ENCODE data around the gene USP6NL.
A peak's percentile ranks its signal among the peaks of the same experiment; 100 is the strongest.
"Not testable (repeated sequence)": the region's sequence is repeated elsewhere in the genome, so short reads cannot be mapped to it uniquely, and the experiment has no call there.

The USP6NL gene

GRCh38 chr10:11515596-11516430 is 95.6 kb downstream of the USP6NL start:
- DNase-seq, result peak in 4 of 5 experiments; percentile 9 to 67 (median 24)

- no peak for DNase-seq
Observed at GRCh38 chr10:11513727-11514126, 97.7 kb downstream of the USP6NL start.

- no peak for DNase-seq
Observed at GRCh38 chr10:11512596-11512995, 98.9 kb downstream of the USP6NL start.

DNA sequence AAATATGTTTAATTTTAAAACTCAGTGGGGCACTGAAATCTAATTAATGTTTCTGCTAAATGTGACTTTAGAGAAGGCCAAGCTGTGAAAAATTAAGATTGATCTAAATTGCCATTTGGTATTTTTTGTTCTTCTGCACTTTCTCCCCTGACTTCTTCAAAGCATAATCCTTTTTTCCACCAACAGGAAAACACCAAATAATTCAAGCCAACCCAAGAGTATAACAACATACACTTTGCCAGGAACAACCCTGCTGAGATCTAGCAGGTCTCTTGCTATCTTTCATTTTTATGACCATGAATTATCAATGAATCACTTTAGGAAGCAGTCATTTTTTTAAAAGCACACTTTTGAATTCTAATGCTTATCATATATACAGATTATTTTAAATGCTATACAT is 100.1 kb downstream of the USP6NL start:
- DNase-seq, result no peak

GRCh38 chr10:11510736-11511135 is 100.7 kb downstream of the USP6NL start:
- no peak for DNase-seq

DNA sequence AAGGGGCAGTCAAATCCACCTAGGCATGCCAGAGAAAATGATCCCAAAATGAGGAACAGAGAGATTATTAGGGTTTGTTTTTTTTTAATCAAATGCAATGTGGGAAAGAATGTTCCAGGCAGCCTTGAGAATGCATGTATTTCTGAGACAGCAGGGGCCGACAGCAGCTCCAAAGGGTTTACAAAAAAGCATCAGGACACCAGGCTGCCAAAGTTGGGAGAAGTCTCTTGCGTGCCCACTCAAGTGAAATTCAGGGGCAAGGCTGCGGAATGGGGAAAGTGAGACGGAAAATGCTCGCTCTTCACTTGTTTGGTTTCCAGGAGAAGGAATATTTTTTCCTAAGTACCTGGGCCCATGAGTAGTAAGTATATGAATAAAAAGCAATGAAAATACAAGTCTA is 101.2 kb downstream of the USP6NL start:
- no peak for DNase-seq

- DNase-seq, result no peak
Observed at GRCh38 chr10:11509036-11509435, 102.4 kb downstream of the USP6NL start.

GRCh38 chr10:11506247-11506789 is 105.1 kb downstream of the USP6NL start:
- no peak for DNase-seq

DNA sequence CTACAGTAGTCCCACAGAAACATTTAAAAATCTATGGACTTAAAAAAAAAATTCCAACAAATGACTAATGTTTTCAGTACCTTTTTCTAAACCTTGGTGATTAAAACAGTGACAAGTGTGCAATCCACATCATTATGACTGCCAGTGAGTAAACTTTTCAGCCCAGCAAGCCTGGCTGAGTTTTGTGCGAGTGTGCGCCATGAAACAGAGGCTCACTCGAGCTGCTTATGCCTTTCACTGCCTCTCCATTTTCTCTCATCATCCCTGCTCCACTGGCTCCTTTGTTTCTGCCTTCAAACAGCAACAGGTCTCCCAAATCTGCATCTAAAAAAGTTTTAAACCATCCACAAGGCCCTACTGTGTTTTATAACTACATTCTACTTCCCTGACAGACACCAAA is 105.8 kb downstream of the USP6NL start:
- no peak for DNase-seq

DNA sequence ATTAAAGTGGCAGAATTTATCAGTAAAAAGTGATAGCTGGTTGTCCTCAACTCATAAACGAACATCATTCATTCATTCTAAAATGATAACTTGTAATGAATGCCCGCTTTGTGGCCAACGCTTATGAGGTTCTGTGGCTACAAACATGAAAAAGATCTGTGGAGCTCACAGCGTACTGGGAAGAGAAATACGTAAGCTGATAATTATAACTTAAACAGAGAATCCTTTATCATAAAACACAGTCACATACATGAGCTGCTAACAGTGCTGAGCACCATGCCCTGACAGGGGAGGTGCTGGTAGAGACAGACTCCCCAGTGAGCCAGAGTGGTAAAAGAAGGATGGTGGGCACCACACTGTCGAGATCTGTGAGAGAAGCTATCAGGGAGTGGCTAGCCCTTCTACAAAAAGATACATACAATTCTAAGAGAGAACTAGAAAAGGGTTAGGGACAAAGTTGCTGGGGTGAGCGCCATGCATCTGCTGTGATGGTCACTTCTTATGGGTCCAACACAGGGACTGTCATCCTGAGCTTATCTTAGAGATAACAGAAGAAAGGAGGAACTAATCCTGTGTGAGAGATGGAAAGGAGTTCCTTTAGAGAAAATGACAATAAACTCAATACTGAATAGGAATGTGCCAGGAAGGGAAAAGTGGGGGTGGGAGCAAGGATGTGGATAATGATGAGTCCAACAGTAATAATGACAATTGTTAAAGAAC is 106.7 kb downstream of the USP6NL start:
- DNase-seq, result no peak

DNA sequence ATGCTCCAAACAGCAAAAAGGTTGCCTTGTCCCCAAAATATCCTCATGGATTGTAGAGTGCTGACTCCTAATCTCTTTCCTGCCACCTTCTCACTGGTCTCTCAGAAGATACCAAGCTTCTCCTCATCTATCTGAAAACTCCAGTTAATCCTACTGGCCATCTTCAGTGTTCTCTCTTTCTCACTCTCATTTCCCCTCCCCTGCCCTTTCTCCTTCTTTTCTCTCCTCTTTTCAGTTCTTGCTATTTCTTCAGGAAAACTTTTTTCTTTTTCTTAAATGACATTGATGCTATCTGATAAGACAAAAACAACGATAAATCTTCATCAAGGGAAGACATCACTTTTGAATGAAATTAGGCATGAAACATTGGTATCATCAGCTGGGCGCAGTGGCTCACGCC is 109.8 kb downstream of the USP6NL start:
- no peak for DNase-seq

DNA sequence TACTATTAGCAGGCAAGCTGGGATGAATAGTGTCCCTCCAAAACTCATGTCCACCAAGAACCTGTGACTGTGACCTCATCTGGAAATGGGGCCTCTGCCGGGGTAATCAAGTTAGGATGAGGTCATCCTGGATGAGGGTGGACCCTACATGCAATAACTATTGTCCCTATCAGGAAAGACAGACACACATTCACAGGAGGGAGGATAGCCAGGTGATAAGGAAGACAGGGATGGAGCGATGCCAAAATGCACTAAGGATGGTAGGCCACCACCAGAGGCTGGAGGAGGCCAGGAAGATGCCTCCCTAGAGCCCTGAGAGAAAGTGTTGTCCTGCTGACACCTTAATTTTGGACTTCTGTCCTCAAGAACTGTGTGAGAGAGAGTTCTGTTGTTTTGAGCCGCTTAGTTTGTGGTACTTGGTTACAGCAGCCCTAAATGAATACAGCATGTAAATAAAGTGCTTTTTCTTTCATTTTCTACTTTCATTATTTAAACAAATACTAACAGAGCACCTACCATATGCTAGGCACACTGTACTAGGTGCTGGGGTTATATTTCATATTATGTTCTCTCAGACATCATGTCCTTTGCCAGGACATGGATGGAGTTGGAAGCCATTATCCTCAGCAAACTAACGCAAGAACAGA is 111.9 kb downstream of the USP6NL start:
- peak in 1 of 5 experiments; percentile 16 for DNase-seq

DNA sequence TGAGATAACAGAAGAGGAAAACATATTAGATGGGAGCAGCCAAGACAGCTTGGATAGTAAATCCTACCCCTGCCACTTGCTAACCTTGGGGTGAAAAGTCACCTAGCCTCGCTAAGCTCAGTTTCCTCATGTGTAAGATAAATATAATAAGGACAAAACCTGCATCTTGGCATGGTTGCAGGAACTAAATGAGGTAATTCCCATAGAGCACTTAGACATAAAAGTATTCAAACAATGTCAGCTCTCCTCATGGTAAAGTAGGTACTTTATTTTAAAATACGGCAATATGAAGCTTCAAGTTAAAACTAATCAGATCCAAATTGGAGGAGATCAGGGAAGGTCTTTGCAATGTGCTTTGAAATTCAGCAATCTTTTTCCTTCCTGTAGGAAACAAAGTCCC is 113.1 kb downstream of the USP6NL start:
- DNase-seq, result no peak

GRCh38 chr10:11494923-11495322 is 116.5 kb downstream of the USP6NL start:
- DNase-seq, result not testable (repeated sequence)

- DNase-seq, result no peak
Observed at GRCh38 chr10:11493646-11494045, 117.8 kb downstream of the USP6NL start.

GRCh38 chr10:11491087-11491486 is 120.4 kb downstream of the USP6NL start:
- DNase-seq, result no peak

DNA sequence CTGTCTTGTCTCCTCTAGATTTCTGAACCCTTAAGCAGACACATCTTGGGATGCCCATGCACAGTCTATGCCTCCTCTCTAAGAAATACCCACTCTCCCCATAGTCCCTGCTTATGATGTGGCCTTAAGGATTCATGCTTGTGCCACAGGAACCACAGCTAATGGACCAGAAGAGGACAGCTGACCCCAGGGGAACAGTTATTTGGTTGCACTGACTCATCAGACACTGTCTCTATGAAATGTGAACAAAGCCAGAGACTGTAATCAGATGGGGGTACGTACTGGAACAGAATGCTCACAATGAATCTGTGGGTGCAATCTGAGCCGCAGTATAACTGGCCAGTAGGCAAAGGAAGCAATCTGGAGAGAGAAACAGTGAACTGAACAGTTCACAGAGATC is 121.9 kb downstream of the USP6NL start:
- no peak for DNase-seq

DNA sequence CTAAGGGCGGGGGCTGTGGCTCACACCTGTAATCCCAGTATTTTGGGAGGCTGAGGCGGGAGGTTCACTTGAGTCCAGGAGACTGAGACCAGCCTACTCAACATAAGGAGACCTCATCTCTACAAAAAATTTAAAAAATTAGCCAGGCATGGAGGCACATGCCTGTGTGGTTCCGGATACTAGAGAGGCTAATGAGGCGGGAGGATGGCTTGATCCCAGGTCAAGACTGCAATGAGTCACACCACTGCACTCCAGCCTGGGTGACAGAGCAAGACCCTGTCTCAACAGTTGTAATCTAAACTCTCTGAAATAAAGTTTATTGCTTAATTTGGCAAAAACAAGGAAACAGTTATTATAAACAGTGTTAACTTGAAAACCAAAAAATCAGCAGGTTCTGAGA is 123.3 kb downstream of the USP6NL start:
- no peak for DNase-seq

DNA sequence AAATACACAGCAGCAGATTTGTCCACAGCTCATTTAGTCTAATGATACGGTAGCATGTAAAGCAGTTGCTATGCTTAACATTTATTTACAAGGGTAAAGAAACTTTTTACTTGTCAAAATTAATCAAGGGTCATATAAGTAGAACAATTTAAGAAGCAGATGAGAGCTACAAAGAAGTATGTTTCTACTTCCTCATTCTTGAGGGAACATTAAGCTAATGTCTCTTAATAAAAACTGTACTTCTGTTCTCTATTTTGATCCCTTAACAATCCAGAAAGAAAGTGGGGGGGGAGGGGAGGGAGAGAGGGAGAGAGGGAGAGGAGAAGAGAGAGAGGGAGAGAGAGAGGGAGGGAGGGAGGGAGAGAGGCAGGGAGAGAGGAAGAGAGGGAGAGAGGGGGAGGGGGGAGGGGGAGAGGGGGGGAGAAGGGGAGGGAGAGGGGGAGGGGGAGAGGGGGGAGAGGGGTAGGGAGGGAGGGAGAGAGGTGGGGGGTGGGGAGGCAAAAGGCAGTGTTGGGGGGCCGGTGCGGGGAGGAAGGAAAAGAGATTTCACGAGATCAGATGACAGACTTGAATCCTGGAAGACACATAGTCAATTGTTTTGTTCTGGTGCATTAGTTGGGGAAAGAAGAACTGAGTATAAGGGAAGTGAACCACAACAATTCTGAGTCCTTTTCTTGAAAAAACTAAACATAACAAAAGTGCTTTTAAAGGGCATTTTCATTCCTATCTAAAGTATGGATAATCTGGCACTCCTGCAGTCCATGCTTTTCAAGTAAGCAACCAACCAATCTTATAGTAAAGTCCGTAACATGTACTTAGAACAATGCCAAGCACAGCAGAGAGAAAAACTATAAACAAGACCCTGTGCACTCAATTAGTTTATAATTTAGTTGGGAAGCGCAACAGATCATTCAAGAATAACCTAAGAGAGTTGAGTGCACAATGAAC is 128.0 kb downstream of the USP6NL start:
- DNase-seq, result no peak

- DNase-seq, result no peak
Observed at GRCh38 chr10:11482306-11482705, 129.1 kb downstream of the USP6NL start.

DNA sequence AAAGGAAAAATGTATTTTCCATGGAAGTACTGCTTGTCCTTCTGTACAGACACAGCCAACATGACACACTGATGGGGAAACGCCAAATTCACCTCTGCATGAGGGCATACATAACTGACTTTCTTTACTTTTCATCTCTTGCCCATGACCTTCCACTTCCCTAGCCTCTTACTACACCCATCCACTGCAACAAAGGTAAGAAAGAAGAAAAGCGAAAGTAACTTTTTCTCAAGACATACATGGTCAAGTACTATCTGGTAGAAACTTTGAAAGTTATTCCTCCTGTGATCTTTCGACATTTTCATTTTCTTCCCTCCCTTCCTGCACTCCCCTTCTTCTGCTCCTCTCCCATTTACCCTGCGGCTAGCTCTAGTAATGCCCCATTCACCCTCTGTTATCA is 130.8 kb downstream of the USP6NL start:
- no peak for DNase-seq

- no peak for DNase-seq
Observed at GRCh38 chr10:11479300-11479699, 132.2 kb downstream of the USP6NL start.

Data from T-helper 2 cell (primary cell).